Stimulated activated CD8-positive, alpha-beta memory T cell treated with anti-CD3 and anti-CD28 coated beads, Interleukin-12 subunit alpha, Interleukin-12 subunit beta, amount 100 ng/mL, for 24 hours (primary cell): Measurements from ENCODE around the gene FGFR4.

Experiments used
- DNase-seq: peaks from one replicate; pipeline ENCODE4 v3.0.0-alpha.2; 2020; ENCODE audit errors: extremely low read depth

The FGFR4 gene

GRCh38 chr5:177132136-177133095 lies 45.7 kb downstream of the FGFR4 start:
- DNase-seq: no peak

DNA sequence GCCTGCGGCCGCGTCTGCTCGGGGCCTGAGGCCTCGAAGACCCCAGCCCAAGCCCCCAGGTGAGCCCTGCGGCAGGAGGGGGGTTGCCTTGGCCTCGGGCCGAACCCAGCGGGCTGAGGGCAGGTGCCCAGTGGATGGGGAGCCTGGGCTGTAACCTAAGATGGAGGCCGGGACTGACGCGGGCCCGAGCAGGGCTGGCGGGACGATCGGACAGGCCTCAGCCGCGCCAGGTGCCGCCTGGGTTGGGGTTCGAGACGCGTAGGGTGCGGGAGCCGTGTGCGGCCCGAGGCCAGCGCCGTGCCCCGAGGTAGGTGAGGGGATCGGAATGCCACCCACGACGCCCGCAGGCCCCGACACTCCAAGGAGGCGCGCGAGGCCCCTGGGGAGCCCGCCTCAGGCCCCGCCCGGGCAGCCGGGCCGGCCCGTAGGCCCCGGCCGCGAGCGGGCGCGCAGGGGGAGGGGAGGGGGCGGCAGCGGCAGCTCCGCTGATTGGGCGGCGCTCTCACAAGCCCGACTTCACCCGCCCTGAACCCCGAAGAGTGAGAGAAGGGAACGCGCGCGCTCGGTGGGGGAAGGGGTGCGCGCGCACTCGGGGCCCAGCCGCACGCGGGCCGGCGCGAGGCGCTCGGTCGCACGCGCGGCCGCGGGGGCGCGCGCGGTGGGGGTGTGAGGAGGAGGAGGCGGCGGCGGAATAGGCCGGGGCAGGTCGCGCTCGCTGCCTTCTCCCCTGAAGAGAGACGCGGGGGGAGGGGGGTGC lies 46.6 kb downstream of the FGFR4 start, which contains the start of gene NSD1:
NSD1 (plus strand) TSS at position 678 of the 757 bp plus-strand sequence. CDS start 1,331 bp downstream, outside the sequence.
- peak; percentile 67 for DNase-seq

DNA sequence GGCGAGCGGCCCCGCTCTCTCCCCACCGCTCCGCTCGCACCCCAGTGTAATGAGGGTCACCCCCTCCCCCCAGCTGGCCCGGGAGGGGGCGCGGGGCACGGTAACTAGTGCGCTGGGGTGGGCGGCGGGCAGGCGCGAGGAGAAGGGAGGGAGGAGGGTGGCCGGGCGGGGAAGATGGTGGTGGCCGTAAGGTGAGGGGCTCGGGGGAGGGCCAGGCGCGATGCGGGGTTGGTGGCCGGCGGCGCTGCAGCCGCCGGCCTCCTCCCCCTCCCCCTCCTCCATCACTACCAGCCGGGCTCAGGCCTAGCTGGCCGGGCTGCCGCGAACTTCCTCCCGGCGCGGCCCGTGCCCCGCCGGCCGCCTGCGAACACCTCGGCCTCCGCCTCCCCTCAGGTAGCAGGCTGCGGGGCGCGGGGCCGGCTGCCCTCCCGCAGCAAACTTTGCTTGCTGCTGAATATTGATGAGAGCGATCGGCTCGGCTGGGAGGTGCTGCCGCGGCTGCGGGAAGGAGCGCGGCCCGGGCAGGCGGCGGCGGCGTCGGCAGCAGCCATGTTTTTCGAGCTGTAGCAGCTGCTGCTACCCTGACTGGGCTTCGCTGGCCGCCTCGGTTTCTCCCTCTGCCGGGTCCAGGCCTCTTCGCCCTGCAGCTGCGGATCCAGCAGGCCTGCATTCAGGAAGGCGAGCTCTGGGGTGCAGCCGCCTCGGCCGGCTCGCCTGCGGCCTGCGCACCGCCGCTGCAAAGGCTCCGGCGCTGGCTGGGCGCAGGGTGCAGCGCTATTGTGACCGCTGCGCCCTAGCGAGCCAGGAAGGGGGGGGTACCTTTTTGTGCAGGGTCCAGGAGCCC lies 47.4 kb downstream of the FGFR4 start:
- DNase-seq: no peak

GRCh38 chr5:177134697-177135225 lies 48.0 kb downstream of the FGFR4 start:
- no peak for DNase-seq

DNA sequence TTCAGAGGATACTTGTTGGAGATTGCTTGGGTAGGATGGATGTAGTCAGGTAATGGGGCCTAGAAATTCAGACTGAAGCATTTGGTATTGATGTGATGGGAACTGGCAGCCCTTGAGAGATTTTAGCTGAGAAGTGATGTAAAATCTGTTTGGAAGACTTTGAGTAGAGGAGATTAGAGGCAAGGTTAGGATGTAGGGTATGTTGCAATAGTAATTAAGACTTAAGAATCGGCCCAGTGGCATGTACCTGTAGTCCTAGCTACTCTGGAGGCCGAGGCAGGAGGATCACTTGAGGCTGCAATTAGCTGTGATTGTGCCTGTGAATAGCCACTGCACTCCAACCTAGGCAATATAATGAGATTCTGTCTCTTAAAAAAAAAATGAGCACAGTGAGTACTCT lies 53.6 kb downstream of the FGFR4 start:
- DNase-seq: no peak

DNA sequence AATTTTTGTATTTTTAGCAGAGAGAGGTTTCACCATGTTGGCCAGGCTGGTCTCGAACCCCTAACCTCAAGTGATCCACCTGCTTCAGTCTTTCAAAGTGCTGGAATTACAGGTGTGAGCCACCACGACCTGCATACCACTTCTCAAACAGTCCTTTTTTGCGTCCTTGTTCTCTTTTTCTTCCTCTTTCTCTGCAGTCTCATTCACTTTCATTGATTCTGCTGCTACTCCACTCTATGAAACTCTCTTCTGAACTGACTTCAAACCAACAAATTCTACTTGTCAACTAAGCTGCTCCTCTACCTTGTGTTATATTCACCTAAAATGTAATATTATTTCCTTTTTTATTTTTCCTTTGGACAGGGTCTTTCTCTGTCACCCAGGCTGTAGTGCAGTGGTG lies 54.8 kb downstream of the FGFR4 start:
- DNase-seq: no peak

DNA sequence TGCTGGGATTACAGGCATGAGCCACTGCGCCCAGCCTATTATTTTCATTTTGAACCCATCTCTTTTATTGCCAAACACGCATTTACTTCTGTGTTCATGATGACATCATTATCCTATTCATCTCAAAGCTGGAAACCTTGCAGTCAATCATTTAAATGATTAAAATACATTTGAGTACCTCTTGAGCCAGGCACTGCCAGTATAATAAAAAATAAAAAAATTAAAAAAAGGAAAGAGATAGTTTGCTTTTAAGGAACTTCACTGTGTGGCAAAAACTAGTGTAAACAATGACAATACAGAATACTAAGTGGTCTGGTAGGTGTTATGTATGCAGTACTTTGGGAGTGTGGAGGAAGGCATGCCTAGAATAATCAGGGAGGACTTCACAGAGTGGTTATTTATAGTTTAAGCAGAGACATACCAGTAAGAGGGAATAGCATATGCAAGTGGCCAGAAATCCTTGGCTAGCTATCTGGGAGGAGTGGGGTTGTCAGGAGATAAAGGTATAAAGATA lies 55.4 kb downstream of the FGFR4 start:
- no peak for DNase-seq

DNA sequence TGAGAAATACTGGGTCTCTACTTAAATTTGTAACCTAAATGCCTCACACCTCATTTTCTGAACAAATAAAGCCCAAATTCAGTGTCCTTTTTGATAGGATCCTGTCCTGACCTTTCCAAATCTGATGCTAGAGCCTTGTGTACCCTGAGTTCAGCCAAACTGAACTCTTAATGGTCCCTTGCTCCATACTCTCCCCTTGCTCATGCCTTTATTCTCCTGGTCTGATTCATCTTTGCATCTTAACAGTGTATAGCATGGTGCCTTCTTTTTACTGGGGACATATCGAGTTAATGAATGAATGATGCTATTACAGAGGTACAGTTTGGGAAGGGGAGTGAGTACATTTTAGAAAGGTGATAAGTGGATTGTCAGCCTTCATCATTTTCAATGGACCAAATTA lies 56.1 kb downstream of the FGFR4 start:
- no peak for DNase-seq

DNA sequence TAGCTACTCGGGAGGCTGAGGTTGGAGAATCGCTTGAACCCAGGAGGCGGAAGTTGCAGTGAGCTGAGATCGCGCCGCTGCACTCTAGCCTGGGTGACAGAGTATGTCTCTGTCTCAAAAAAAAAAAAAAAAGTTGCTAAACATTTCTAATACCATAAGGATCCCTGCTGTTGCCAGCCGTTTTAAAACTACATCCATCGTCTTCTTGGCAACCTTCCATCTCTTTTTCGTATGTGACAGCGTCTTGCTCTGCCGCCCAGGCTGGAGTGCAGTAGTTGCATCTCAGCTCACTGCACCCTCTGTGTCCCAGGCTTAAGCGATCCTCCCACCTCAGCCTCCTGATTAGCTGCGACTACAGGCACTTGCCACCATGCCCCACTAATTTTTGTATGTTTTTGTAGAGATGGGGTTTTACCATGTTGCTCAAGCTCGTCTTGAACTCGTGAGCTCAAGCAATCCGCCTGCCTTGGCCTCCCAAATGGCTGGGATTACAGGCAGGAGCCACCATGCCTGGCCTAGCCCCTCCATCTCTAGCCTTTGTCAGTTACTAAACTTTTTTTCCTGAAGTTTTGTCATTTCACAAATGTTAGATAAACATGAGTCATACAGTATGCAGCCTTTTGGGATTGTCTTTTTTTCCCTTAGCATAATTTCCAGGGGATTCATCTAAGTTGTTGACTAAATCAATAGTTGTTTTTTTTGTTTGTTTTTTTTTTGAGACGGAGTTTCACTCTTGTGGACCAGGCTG lies 60.4 kb downstream of the FGFR4 start:
- no peak for DNase-seq
